Endothelial cell (in vitro differentiated cells): ENCODE data around the gene ANO4. TPM values are rescaled to one million over a fixed set of nuclear protein-coding genes. Genes with fewer than 3 reads are reported as not detected.

Source experiments
- DNase-seq: peaks from one replicate; pipeline ENCODE4 v3.0.0; 2021; ENCODE audit warnings: low spot score
- H3K27ac Mint-ChIP-seq: one replicate; pipeline ENCODE4 v1.8.0; 2021; ENCODE audit warnings: mixed read lengths, inconsistent platforms; ENCODE audit not compliant: unreplicated experiment
- H3K27me3 Mint-ChIP-seq: one replicate; pipeline ENCODE4 v1.8.0; 2021; ENCODE audit warnings: mild to moderate bottlenecking, moderate library complexity, mixed read lengths, inconsistent platforms; ENCODE audit not compliant: unreplicated experiment
- H3K36me3 Mint-ChIP-seq: one replicate; pipeline ENCODE4 v1.8.0; 2021; ENCODE audit warnings: mild to moderate bottlenecking, low read depth, mixed read lengths, inconsistent platforms; ENCODE audit not compliant: unreplicated experiment
- H3K4me1 Mint-ChIP-seq: one replicate; pipeline ENCODE4 v1.8.0; 2021; ENCODE audit warnings: mild to moderate bottlenecking, mixed read lengths, inconsistent platforms; ENCODE audit not compliant: unreplicated experiment
- H3K4me3 Mint-ChIP-seq: one replicate; pipeline ENCODE4 v1.8.0; 2021; ENCODE audit warnings: mild to moderate bottlenecking, mixed read lengths, inconsistent platforms; ENCODE audit not compliant: unreplicated experiment
- H3K9me3 Mint-ChIP-seq: one replicate; pipeline ENCODE4 v1.8.0; 2021; ENCODE audit warnings: mixed read lengths, inconsistent platforms; ENCODE audit not compliant: unreplicated experiment
- total RNA-seq: library from RNA; stranded (reverse); fragmentation: NEBNext Ultra II Directional; extraction: Animal tissue kit (Norgen Biotek cat#: 25700); gene quantifications from one replicate; pipeline ENCODE4 v1.2.1, GENCODE V29; 2021; ENCODE audit not compliant: unreplicated experiment
- TF ChIP-seq, protein P1 (sequence below): fragments of 200-600 bp; sonication (generic); IDR thresholded peaks from one replicate; pipeline ENCODE4 v1.5.0; 2021; ENCODE audit warnings: antibody characterized with exemption; ENCODE audit not compliant: unreplicated experiment

Gene ANO4
- total RNA-seq, 1 donor from 2014 or later = 1.1 TPM

- Mint-ChIP-seq H3K4me3 (no peak overlapping the region), H3K9me3 (no peaks in the 10 kb centered on the region), H3K4me1 (no peaks in the 10 kb centered on the region), H3K27ac (no peak overlapping the region), H3K36me3 (no peaks in the 10 kb centered on the region), H3K27me3 (no peaks in the 10 kb centered on the region)
- TF ChIP-seq, protein P1, sequence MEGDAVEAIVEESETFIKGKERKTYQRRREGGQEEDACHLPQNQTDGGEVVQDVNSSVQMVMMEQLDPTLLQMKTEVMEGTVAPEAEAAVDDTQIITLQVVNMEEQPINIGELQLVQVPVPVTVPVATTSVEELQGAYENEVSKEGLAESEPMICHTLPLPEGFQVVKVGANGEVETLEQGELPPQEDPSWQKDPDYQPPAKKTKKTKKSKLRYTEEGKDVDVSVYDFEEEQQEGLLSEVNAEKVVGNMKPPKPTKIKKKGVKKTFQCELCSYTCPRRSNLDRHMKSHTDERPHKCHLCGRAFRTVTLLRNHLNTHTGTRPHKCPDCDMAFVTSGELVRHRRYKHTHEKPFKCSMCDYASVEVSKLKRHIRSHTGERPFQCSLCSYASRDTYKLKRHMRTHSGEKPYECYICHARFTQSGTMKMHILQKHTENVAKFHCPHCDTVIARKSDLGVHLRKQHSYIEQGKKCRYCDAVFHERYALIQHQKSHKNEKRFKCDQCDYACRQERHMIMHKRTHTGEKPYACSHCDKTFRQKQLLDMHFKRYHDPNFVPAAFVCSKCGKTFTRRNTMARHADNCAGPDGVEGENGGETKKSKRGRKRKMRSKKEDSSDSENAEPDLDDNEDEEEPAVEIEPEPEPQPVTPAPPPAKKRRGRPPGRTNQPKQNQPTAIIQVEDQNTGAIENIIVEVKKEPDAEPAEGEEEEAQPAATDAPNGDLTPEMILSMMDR = no peak
- DNase-seq = no peak
Observed at GRCh38 chr12:101107032-101107763, 312.6 kb downstream of the ANO4 start.

DNA sequence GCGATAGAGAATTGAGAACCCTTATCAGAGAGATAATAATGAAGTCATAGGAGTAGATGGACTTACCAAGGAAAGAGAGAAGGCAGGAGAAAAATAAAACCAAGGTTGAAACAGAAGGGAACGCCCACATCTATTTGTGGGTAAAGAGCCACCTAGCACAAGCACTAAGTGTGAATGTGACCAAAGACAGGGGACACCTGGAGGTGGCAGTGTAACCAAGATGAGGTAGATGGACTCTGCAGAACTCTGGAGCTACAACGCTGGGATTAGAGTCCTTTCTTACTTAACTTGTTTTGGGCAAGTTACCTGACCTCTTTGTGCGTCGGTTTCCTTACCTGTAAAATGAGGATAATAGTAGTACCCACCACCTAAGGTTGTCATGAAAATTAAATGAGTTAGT is 313.6 kb downstream of the ANO4 start:
- Mint-ChIP-seq H3K27me3 (no peaks in the 10 kb centered on the region), H3K27ac (no peak overlapping the region), H3K9me3 (no peaks in the 10 kb centered on the region), H3K4me1 (no peaks in the 10 kb centered on the region), H3K36me3 (no peaks in the 10 kb centered on the region), H3K4me3 (no peak overlapping the region)
- DNase-seq = no peak
- TF ChIP-seq, protein P1 = no peak

DNA sequence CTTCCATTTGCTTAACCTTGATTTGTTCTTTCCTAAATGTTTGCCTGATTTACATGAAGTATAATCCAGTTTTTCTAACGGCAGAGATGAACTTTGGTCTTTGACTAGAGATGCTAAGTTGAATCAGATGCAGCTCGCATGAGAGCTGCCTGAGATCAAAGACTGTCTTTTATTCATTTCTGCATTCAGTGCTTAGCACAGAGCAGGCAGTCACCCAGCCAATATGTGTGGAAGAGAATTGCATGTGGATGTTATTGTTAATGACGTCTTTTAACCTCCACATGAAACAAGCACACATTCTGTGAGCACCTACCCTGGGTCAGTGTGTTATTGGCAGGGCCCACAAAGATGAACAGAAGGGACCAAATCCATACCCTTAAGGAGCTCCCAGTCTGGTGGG is 316.3 kb downstream of the ANO4 start:
- DNase-seq = no peak
- Mint-ChIP-seq H3K4me1 (no peaks in the 10 kb centered on the region), H3K4me3 (no peak overlapping the region), H3K36me3 (no peaks in the 10 kb centered on the region), H3K27me3 (no peaks in the 10 kb centered on the region), H3K9me3 (no peaks in the 10 kb centered on the region), H3K27ac (no peak overlapping the region)
- TF ChIP-seq, protein P1 = no peak

DNA sequence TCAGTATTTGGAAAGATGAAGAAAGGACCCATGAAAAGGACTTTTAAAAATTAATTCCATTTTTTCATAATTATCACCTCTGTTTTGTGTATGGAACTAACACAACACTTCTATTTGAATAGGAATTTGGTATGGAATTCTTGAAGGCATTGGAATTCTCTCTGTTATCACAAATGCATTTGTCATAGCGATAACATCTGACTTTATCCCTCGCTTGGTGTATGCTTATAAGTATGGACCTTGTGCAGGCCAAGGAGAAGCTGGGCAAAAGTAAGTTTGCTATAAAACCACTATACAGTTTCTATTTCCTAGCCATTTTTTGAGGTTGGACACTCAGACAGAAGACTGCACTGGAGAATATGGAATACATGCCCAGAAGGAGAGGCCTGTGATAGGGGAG is 316.9 kb downstream of the ANO4 start:
- Mint-ChIP-seq H3K9me3 (no peaks in the 10 kb centered on the region), H3K27me3 (no peaks in the 10 kb centered on the region), H3K4me3 (no peak overlapping the region), H3K36me3 (no peaks in the 10 kb centered on the region), H3K4me1 (no peaks in the 10 kb centered on the region), H3K27ac (no peak overlapping the region)
- DNase-seq = no peak
- TF ChIP-seq, protein P1 = no peak

DNA sequence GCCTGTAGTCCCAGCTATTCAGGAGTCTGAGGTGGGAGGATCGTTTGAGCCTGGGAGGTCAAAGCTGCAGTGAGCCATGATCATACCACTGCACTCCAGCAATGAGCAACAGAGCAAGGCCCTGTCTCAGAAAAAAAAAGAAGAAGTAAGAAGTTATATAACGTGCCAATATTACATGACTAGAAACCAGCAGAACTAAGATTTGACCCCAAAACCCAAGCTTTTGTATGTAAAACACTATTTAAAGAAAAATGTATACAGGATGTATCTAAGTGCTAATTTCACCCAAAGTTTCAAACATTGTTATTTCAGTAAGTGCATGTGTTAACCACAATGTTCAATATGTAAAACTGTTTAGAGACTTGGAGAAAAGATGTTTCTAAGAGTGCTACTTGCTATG is 320.8 kb downstream of the ANO4 start:
- Mint-ChIP-seq H3K4me1 (no peaks in the 10 kb centered on the region), H3K27me3 (peaks cover 1% of the 10 kb centered on the region), H3K27ac (no peak overlapping the region), H3K36me3 (no peaks in the 10 kb centered on the region), H3K4me3 (no peak overlapping the region), H3K9me3 (no peaks in the 10 kb centered on the region)
- TF ChIP-seq, protein P1 = no peak
- no peak for DNase-seq
